Endothelial cell of umbilical vein (primary cell): ENCODE results near the gene MC2R. TPM values are rescaled to one million over a fixed set of nuclear protein-coding genes. Genes with fewer than 3 reads are reported as not detected.

Experiments
- BruUV-seq: library from RNA; stranded (reverse); fragments of 400-500 nt; replicated peaks from 2 replicates; lab custom pipeline; 2021; lab: Mats Ljungman, UMichigan
- CTCF ChIA-PET: fragments of 300-600, 350-600 bp; sonication (Branson Sonifier 250); formaldehyde crosslinking; loops from one replicate; lab custom pipeline; 2021; ENCODE audit warnings: antibody characterized with exemption, inconsistent platforms; lab: Charles Lee
- POLR2A ChIA-PET: fragments of 300-600, 350-600 bp; sonication (Branson Sonifier 250); formaldehyde crosslinking; loops from one replicate; lab custom pipeline; 2021; ENCODE audit warnings: antibody characterized with exemption, inconsistent platforms; lab: Charles Lee
- DNase-seq: peaks from one replicate; pipeline ENCODE4 v3.0.0-alpha.2; 2011; ENCODE audit warnings: low read depth, low spot score
- FAIRE-seq: peaks from 2 replicates; lab custom pipeline; 2011; peaks lifted over from hg19 to GRCh38; lab: Jason Lieb, UNC
- H2AFZ ChIP-seq: 2 replicates; pipeline ENCODE4 v1.6.0; 2012; ENCODE audit warnings: low read depth, low read length, control low read depth, inconsistent platforms
- H3K27ac ChIP-seq: 2 replicates; pipeline ENCODE4 v1.5.1; 2011; ENCODE audit warnings: low read depth, mild to moderate bottlenecking, control low read depth, low read length, moderate library complexity; ENCODE audit not compliant: insufficient read depth
- H3K27me3 ChIP-seq, 2 experiments: 2 replicates each; pipeline versions ENCODE4 v1.6.0 to v1.6.1; 2011; ENCODE audit warnings: low read length in 2 of 2, mixed read lengths in 1 of 2; ENCODE audit not compliant: control insufficient read depth in 2 of 2, insufficient read depth in 2 of 2
- H3K36me3 ChIP-seq, 2 experiments: 2 replicates in 1 of 2; 3 replicates in 1 of 2; pipeline ENCODE4 v1.5.1; 2011; ENCODE audit warnings: low read length in 2 of 2, mild to moderate bottlenecking in 1 of 2, moderate library complexity in 1 of 2; ENCODE audit not compliant: control insufficient read depth in 2 of 2, insufficient read depth in 2 of 2; ENCODE audit errors: extremely low read depth in 1 of 2
- H3K4me1 ChIP-seq: 3 replicates; pipeline ENCODE4 v1.5.1; 2011; ENCODE audit warnings: mild to moderate bottlenecking, low read length; ENCODE audit not compliant: control insufficient read depth, insufficient read depth; ENCODE audit errors: extremely low read depth
- H3K4me2 ChIP-seq: 2 replicates; pipeline ENCODE4 v1.6.1; 2011; ENCODE audit warnings: low read length, control low read depth, mixed read lengths; ENCODE audit not compliant: insufficient read depth
- H3K4me3 ChIP-seq, 3 experiments: fragments of 200-600 bp in 1 of 3; sonication (generic), shearing (Covaris generic) in 1 of 3; replicated peaks in 1 of 3; 2 replicates each; pipeline ENCODE4 v1.5.1; 2011 to 2016; ENCODE audit warnings: control low read depth in 3 of 3, low read length in 3 of 3, mild to moderate bottlenecking in 2 of 3, inconsistent platforms in 1 of 3, low read depth in 1 of 3, moderate library complexity in 1 of 3; ENCODE audit not compliant: insufficient read depth in 1 of 3
- H3K79me2 ChIP-seq: 2 replicates; pipeline ENCODE4 v1.6.0; 2012; ENCODE audit warnings: low read length, inconsistent platforms; ENCODE audit not compliant: control insufficient read depth, insufficient read depth
- H3K9ac ChIP-seq: replicated peaks from 2 replicates; pipeline ENCODE3; 2011; ENCODE audit warnings: low read length, control low read depth; ENCODE audit not compliant: insufficient read depth; ENCODE audit errors: extremely low read depth
- H3K9me1 ChIP-seq: replicated peaks from 3 replicates; pipeline ENCODE4 v1.6.0; 2011; ENCODE audit warnings: mild to moderate bottlenecking, low read length; ENCODE audit not compliant: control insufficient read depth, insufficient read depth; ENCODE audit errors: extremely low read depth
- H3K9me3 ChIP-seq: replicated peaks from 2 replicates; pipeline ENCODE4 v1.5.1; 2012; ENCODE audit warnings: low read length, inconsistent platforms; ENCODE audit not compliant: control insufficient read depth, insufficient read depth
- H4K20me1 ChIP-seq: replicated peaks from 2 replicates; pipeline ENCODE3; 2011; ENCODE audit warnings: mild to moderate bottlenecking, low read length; ENCODE audit not compliant: control insufficient read depth, insufficient read depth; ENCODE audit errors: extremely low read depth
- EZH2 ChIP-seq: IDR thresholded peaks from 2 replicates; pipeline ENCODE4 v1.6.1; 2012; ENCODE audit warnings: borderline replicate concordance, low read depth, mild to moderate bottlenecking, moderate library complexity, low read length, inconsistent platforms; ENCODE audit not compliant: severe bottlenecking
- FOS ChIP-seq: IDR thresholded peaks from 2 replicates; pipeline ENCODE4 v1.6.1; 2011; ENCODE audit warnings: mild to moderate bottlenecking, low read length, moderate library complexity, borderline replicate concordance; ENCODE audit not compliant: insufficient read depth
- GATA2 ChIP-seq: IDR thresholded peaks from 2 replicates; pipeline ENCODE4 v1.7.0; 2011; ENCODE audit warnings: low read depth, mild to moderate bottlenecking, moderate library complexity, mixed read lengths, low read length; ENCODE audit not compliant: insufficient read length, insufficient read depth
- JUN ChIP-seq: IDR thresholded peaks from 2 replicates; pipeline ENCODE4 v1.6.1; 2011; ENCODE audit warnings: borderline replicate concordance, low read depth; ENCODE audit not compliant: insufficient read length, insufficient read depth
- MAX ChIP-seq: IDR thresholded peaks from 2 replicates; pipeline ENCODE4 v1.6.1; 2011; ENCODE audit not compliant: insufficient read depth, insufficient read length
- MYC ChIP-seq: IDR thresholded peaks from one replicate; pipeline ENCODE4 v1.6.1; 2011; ENCODE audit warnings: mild to moderate bottlenecking, low read depth, low read length
- POLR2A ChIP-seq: IDR thresholded peaks from 2 replicates; pipeline ENCODE4 v1.6.1; 2012; ENCODE audit warnings: low read depth, mild to moderate bottlenecking, control low read depth, low read length
- POLR2AphosphoS5 ChIP-seq: IDR thresholded peaks from 2 replicates; pipeline ENCODE4 v1.6.1; 2012; ENCODE audit warnings: low read depth, mild to moderate bottlenecking, control low read depth, low read length, moderate library complexity; ENCODE audit not compliant: insufficient read depth
- dilution Hi-C: fragments of 300-500 bp; cut with MboI; formaldehyde crosslinking; loops from one replicate; pipeline ENCODE4 v1.15.0; 2019; ENCODE audit warnings: low sequenced_read_pairs; ENCODE audit not compliant: extremely low pct_ligation_motif_present
- intact Hi-C: fragments of 100-400 bp; cut with micrococcal nuclease; formaldehyde crosslinking; loops from one replicate; pipeline ENCODE4 v1.10.0; 2022
- polyA plus RNA-seq, 4 experiments: library from polyadenylated mRNA; depleted of rRNA in 3 of 4; stranded (reverse) in 3 of 4; unstranded in 1 of 4; fragments of >200 nt; gene quantifications; 2 replicates each; pipeline versions ENCODE4 v1.2.1 to v1.2.3, GENCODE V29; 2011 to 2012; ENCODE audit warnings: missing spikeins in 1 of 4
- total RNA-seq: library from RNA; stranded (reverse); gene quantifications from 2 replicates; pipeline ENCODE4 v1.2.3, GENCODE V29; 2021
- TF ChIP-seq, protein P1 (sequence below), 2 donors: IDR thresholded peaks; 1 replicate in 1 of 2; 2 replicates in 1 of 2; pipeline ENCODE4 v1.5.1; 2011; ENCODE audit warnings: low read length in 2 of 2, mild to moderate bottlenecking in 2 of 2, moderate library complexity in 2 of 2, control low read depth in 1 of 2, inconsistent platforms in 1 of 2, low read depth in 1 of 2; ENCODE audit not compliant: insufficient read depth in 1 of 2; ENCODE audit errors: extremely low read depth in 1 of 2

MC2R gene
- total and polyA plus RNA-seq, 2 donors (not counting 3 experiments of a cell fraction or from before 2014, with no cell fraction given): not detected

- no peaks in the 10 kb centered on the region for H3K27me3 ChIP-seq
- H3K9me1 ChIP-seq: no peaks in the 10 kb centered on the region
- DNase-seq: no peak
- TF ChIP-seq JUN (no peak), MYC (no peak), POLR2A (no peak), GATA2 (no peak), POLR2AphosphoS5 (no peak), EZH2 (no peak), MAX (no peak), FOS (no peak)
- TF ChIP-seq, protein P1, sequence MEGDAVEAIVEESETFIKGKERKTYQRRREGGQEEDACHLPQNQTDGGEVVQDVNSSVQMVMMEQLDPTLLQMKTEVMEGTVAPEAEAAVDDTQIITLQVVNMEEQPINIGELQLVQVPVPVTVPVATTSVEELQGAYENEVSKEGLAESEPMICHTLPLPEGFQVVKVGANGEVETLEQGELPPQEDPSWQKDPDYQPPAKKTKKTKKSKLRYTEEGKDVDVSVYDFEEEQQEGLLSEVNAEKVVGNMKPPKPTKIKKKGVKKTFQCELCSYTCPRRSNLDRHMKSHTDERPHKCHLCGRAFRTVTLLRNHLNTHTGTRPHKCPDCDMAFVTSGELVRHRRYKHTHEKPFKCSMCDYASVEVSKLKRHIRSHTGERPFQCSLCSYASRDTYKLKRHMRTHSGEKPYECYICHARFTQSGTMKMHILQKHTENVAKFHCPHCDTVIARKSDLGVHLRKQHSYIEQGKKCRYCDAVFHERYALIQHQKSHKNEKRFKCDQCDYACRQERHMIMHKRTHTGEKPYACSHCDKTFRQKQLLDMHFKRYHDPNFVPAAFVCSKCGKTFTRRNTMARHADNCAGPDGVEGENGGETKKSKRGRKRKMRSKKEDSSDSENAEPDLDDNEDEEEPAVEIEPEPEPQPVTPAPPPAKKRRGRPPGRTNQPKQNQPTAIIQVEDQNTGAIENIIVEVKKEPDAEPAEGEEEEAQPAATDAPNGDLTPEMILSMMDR (IDR thresholded peaks at IDR 0.05; ENCODE audit: extremely low read depth in 1 of 2, insufficient read depth in 1 of 2, low read depth in 1 of 2, low read length in 2 of 2): no peak
- no peak overlapping the region for H3K9ac ChIP-seq
- ChIA-PET POLR2A (no interaction called here), CTCF (no interaction called here)
- no peak overlapping the region for H3K4me3 ChIP-seq
- no peak overlapping the region for H2AFZ ChIP-seq
- no peak overlapping the region for H3K4me2 ChIP-seq
- no peaks in the 10 kb centered on the region for H3K79me2 ChIP-seq
- H3K9me3 ChIP-seq: peaks cover 2% of the 10 kb centered on the region
- no peak overlapping the region for H3K27ac ChIP-seq
- H3K4me1 ChIP-seq: no peaks in the 10 kb centered on the region
- no peaks in the 10 kb centered on the region for H3K36me3 ChIP-seq
- no peaks in the 10 kb centered on the region for H4K20me1 ChIP-seq
- intact Hi-C loops: no loop called here
- dilution Hi-C loops: no loop called here
- FAIRE-seq: no peak
- no TSS peak for BruUV-seq
Observed at GRCh38 chr18:13943338-13943737, 28.0 kb upstream of the MC2R start.
